Measurements from ENCODE around the gene GRK4.

Gene GRK4

DNA sequence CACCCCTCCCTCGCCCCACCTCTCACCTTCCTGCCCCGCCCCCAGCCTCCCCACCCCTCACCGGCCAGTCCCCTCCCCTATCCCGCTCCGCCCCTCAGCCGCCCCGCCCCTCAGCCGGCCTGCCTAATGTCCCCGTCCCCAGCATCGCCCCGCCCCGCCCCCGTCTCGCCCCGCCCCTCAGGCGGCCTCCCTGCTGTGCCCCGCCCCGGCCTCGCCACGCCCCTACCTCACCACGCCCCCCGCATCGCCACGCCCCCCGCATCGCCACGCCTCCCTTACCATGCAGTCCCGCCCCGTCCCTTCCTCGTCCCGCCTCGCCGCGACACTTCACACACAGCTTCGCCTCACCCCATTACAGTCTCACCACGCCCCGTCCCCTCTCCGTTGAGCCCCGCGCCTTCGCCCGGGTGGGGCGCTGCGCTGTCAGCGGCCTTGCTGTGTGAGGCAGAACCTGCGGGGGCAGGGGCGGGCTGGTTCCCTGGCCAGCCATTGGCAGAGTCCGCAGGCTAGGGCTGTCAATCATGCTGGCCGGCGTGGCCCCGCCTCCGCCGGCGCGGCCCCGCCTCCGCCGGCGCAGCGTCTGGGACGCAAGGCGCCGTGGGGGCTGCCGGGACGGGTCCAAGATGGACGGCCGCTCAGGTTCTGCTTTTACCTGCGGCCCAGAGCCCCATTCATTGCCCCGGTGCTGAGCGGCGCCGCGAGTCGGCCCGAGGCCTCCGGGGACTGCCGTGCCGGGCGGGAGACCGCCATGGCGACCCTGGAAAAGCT is 110.9 kb downstream of the GRK4 start, which contains the start of the genes HTT and HTT-AS:
TSS of gene HTT (plus strand) at position 604 of the 768 bp plus-strand sequence. CDS start at position 749, 145 bp downstream.
TSS of gene HTT-AS (minus strand) at position 461 of the 768 bp plus-strand sequence.
- DNase-seq, result peak; percentile 98

- peak; percentile 94 for DNase-seq
These were observed 111.7 kb downstream of the GRK4 start for GRCh38 chr4:3074846-3075651.

DNA sequence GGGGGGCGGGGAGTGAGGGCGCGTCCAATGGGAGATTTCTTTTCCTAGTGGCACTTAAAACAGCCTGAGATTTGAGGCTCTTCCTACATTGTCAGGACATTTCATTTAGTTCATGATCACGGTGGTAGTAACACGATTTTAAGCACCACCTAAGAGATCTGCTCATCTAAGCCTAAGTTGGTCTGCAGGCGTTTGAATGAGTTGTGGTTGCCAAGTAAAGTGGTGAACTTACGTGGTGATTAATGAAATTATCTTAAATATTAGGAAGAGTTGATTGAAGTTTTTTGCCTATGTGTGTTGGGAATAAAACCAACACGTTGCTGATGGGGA is 112.2 kb downstream of the GRK4 start:
- DNase-seq, result no peak

DNA sequence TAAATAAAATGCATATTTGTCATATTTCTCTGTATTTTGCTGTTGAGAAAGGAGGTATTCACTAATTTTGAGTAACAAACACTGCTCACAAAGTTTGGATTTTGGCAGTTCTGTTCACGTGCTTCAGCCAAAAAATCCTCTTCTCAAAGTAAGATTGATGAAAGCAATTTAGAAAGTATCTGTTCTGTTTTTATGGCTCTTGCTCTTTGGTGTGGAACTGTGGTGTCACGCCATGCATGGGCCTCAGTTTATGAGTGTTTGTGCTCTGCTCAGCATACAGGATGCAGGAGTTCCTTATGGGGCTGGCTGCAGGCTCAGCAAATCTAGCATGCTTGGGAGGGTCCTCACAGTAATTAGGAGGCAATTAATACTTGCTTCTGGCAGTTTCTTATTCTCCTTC is 114.4 kb downstream of the GRK4 start:
- no peak for DNase-seq

DNA sequence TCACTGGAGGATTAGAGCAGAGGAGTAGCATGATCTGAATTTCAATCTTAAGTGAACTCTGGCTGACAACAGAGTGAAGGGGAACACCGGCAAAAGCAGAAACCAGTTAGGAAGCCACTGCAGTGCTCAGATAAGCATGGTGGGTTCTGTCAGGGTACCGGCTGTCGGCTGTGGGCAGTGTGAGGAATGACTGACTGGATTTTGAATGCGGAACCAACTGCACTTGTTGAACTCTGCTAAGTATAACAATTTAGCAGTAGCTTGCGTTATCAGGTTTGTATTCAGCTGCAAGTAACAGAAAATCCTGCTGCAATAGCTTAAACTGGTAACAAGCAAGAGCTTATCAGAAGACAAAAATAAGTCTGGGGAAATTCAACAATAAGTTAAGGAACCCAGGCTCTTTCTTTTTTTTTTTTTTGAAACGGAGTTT is 116.3 kb downstream of the GRK4 start:
- DNase-seq, result no peak

- no peak for DNase-seq
These were observed 119.6 kb downstream of the GRK4 start for GRCh38 chr4:3082925-3083515.

GRCh38 chr4:3083732-3084131 is 120.4 kb downstream of the GRK4 start:
- DNase-seq, result no peak

DNA sequence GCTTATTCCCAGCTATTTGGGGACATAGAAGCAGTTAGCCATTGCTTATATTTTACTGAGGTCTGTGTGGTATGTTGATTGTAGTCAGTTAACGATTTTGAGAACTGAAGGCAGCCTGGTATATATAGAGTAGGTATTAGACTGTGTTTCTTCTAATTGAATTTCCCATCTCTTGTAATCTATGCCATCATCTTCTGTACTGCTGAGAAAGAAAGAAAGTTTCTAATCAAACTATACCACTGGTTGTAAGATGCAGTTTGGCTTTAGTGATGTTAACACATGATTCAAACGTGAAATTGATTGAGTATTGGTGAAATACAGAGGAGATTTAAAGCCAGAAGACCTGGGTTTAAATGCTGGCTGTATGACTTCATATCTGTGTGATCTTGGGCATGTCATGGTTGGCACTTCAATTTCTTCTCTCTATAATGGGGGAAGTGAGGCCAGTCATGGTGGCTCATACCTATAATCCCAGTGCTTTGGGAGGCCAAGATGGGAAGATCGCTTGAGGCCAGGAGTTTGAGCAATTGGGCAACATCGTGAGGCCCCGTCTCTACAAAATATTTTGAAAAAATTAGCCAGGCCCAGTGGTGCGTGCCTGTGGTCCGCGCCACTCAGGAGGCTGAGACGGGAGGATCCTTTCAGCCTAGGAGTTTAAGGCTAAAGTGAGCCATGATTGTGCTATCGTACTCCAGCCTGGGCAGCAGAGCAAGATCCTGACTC is 122.7 kb downstream of the GRK4 start:
- no peak for DNase-seq

- DNase-seq, result no peak
These were observed 123.9 kb downstream of the GRK4 start for GRCh38 chr4:3087115-3087797.
